Measurements from ENCODE around the gene SLC4A4. TPM values are rescaled to one million over a fixed set of nuclear protein-coding genes. Genes with fewer than 3 reads are reported as not detected.

The SLC4A4 gene
- total and polyA plus RNA-seq, 2 of the 8 experiments (the other 6 are each of a cell fraction or from before 2014, with no cell fraction given): 0.67 to 2.8 TPM

- Histone ChIP-seq H3K23ac (ENCODE audit: insufficient read length) (no peak overlapping the region), H3K18ac (ENCODE audit: extremely low read depth, low read length) (no peak overlapping the region), H3K27me3 (replicated peaks in 1 of 4; ENCODE audit: control insufficient read depth in 3 of 4, extremely low read depth in 1 of 4, insufficient read depth in 3 of 4, low read length in 3 of 4) (no peaks in the 10 kb centered on the region), H2AK5ac (ENCODE audit: low read depth, low read length) (no peak overlapping the region), H2BK12ac (ENCODE audit: low read depth, low read length) (no peak overlapping the region), H3K79me1 (ENCODE audit: low read depth, low read length) (no peaks in the 10 kb centered on the region), H3K4me3 (ENCODE audit: extremely low read depth in 1 of 4, insufficient read depth in 2 of 4, low read depth in 3 of 4, low read length in 4 of 4) (no peak overlapping the region), H2BK5ac (ENCODE audit: low read depth, low read length) (no peak overlapping the region), H2BK120ac (replicated peaks; ENCODE audit: low read depth, low read length) (no peak overlapping the region), H3K56ac (replicated peaks; ENCODE audit: insufficient read length, low read depth, low read length) (no peak overlapping the region), H3K14ac (ENCODE audit: insufficient read length) (no peak overlapping the region), H3K27ac (ENCODE audit: low read depth, low read length) (no peak overlapping the region), H3K4me2 (ENCODE audit: insufficient read depth in 1 of 2, low read depth in 2 of 2, low read length in 2 of 2) (no peak overlapping the region), H3K36me3 (ENCODE audit: control insufficient read depth in 2 of 4, insufficient read depth in 4 of 4, low read length in 3 of 4) (no peaks in the 10 kb centered on the region), H3K4ac (replicated peaks; ENCODE audit: insufficient read length, low read depth, low read length) (no peak overlapping the region), H3K4me1 (replicated peaks in 1 of 4; ENCODE audit: control insufficient read depth in 3 of 4, insufficient read depth in 4 of 4, low read length in 3 of 4) (peaks cover 0 to 3% (median 0%) of the 10 kb centered on the region in 4 experiments; a peak in 1 of 7 replicates), H4K91ac (replicated peaks; ENCODE audit: insufficient read length, low read length) (no peak overlapping the region), H3K79me2 (ENCODE audit: control insufficient read depth in 1 of 2, insufficient read depth in 2 of 2, low read length in 2 of 2) (no peaks in the 10 kb centered on the region), H4K8ac (ENCODE audit: extremely low read depth, insufficient read depth, low read length) (no peak overlapping the region), H4K20me1 (replicated peaks in 1 of 2; ENCODE audit: control insufficient read depth in 1 of 2, insufficient read depth in 2 of 2, low read length in 2 of 2) (no peaks in the 10 kb centered on the region), H3K23me2 (ENCODE audit: low read depth, low read length) (peaks cover 2% of the 10 kb centered on the region; the same call in 1 of the 2 replicates), H2BK20ac (ENCODE audit: low read length) (no peak overlapping the region), H2BK15ac (ENCODE audit: low read length) (no peak overlapping the region), H3K9me3 (ENCODE audit: insufficient read depth in 2 of 2, low read depth in 1 of 2, low read length in 1 of 2) (no peaks in the 10 kb centered on the region), H3K9ac (replicated peaks in 1 of 4; ENCODE audit: extremely low read depth in 1 of 4, low read depth in 3 of 4, low read length in 3 of 4) (no peak overlapping the region), H4K5ac (ENCODE audit: insufficient read length, low read depth, low read length) (no peak overlapping the region), H2AFZ (ENCODE audit: low read length) (no peak overlapping the region)
- DNase-seq (ENCODE audit: low read depth in 1 of 2, low spot score in 2 of 2) (no peak), FAIRE-seq (no peak)
- POLR2A ChIA-PET (ENCODE audit: partially characterized antibody): no interaction called here
- 98% methylated on average over 3 of the region's 3 CpGs; no CpG with 5 or more reads in 1 of the 2 experiments for WGBS, 2 experiments (ENCODE audit: extremely low coverage in 1 of 2, insufficient coverage in 1 of 2, insufficient read length in 1 of 2, insufficient replicate concordance in 2 of 2, low coverage in 1 of 2, low lambda C conversion rate in 2 of 2, missing lambda C conversion rate in 1 of 2)
- CTCF ChIA-PET (ENCODE audit: partially characterized antibody): interaction anchor here (1.0 to 1.1 kb wide), 2 partner anchors 20 to 129 kb away, joined by 3 to 4 read pairs; no protein-coding TSS in a partner anchor
- TF ChIP-seq POLR2A (IDR thresholded peaks at IDR 0.05; ENCODE audit: control extremely low read depth in 1 of 2, low read depth in 2 of 2, low read length in 2 of 2) (no peak), CTBP2 (IDR thresholded peaks at IDR 0.05; ENCODE audit: borderline replicate concordance, insufficient read depth, insufficient read length, low read length) (no peak), SUZ12 (IDR thresholded peaks at IDR 0.05; ENCODE audit: low read length) (no peak), BRCA1 (IDR thresholded peaks at IDR 0.05; ENCODE audit: low read depth, low read length) (no peak), BACH1 (IDR thresholded peaks at IDR 0.05; ENCODE audit: low read length) (no peak), TAF1 (IDR thresholded peaks at IDR 0.05; ENCODE audit: low read depth, low read length) (no peak), POLR2AphosphoS5 (IDR thresholded peaks at IDR 0.05; ENCODE audit: low read depth, low read length) (no peak), MAFK (IDR thresholded peaks at IDR 0.05; ENCODE audit: low read depth, low read length) (no peak), SIRT6 (IDR thresholded peaks at IDR 0.05; ENCODE audit: low read length) (no peak), NRF1 (IDR thresholded peaks at IDR 0.05; ENCODE audit: low read depth, low read length) (no peak), PHF8 (conservative IDR thresholded peaks at IDR 0.05; ENCODE audit: low read depth, low read length) (no peak), NANOG (IDR thresholded peaks at IDR 0.05; ENCODE audit: insufficient read depth, low read depth, low read length, poor library complexity, severe bottlenecking) (no peak), TBP (IDR thresholded peaks at IDR 0.05; ENCODE audit: low read depth, low read length) (no peak), RXRA (IDR thresholded peaks at IDR 0.05; ENCODE audit: insufficient read depth, low read depth, low read length) (no peak), SIN3A (conservative IDR thresholded peaks at IDR 0.05 in 1 of 2, IDR thresholded peaks at IDR 0.05 in 1 of 2; ENCODE audit: low read depth in 1 of 2, low read length in 2 of 2) (no peak)
Measured at GRCh38 chr4:71571346-71571745, 232.5 kb downstream of the SLC4A4 start.

Data from H1 (cell line).